ENCODE results near the gene ZC3H18.

Gene ZC3H18

DNA sequence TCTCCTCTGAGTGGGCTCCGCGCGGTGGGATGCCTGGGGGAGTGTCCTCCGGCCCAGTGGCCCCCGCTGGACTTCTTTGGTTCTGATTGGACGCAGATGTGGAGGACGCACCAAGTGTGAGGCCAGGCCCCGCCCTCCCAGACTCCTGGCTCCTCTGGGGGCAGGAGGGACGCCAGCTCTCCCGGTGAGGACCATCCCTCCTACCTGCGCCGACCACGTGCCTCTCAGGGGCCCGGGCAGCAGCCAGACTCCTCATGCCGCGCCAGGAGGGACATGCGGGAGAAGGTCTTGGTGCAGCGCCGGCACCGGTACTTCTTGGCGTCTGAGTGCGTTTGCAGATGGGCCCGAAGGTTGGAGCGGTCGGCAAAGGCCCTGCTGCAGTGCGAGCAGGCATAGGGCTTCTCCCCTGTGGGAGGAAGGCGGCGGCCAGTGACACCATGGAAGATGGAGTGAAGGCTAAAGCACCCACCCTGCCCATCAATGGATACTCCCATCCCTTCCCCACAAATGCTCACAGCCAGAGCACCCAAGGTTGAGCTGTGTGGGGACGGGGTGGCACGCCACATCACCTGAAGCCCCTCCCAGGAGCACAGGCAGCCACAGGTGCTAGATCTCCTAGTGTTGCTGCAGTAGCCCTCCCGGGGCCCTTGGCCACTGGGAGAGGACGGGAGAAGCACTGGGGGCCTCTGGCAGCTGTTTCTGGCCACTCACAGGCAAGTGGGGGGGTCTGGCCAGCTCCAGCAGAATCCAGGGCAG, 108.2 kb downstream of the ZC3H18 start:
- no peak overlapping the region for H3K4me3 ChIP-seq (ENCODE audit: low read depth, low read length)
- DNase-seq (ENCODE audit: low read depth): no peak
- no peak for TF ChIP-seq CTCF (conservative IDR thresholded peaks at IDR 0.05; ENCODE audit: low read depth, low read length)

DNA sequence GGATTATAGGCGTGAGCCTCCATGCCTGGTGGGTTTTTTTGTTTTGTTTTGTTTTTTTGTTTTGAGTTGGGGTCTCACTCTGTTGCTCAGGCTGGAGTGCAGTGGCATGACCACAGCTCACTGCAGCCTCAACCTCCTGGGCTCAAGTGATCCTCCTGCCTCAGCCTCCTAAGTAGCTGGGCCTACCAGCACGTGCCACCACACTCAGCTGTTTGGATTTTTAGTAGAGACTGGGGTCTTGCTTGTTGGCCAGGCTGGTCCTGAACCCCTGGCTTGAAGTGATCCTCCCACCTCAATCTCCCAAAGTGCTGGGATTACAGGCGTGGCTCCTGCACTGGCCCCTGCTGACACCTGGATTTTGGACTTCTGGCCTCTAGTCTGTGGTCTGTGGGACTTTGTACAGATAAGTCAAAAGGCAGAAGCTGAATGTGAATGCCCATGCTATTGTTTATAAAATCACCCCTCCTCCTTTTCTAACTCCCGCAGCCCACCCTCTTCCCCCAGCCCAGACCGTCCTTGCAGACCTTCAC, 110.4 kb downstream of the ZC3H18 start:
- TF ChIP-seq CTCF (conservative IDR thresholded peaks at IDR 0.05; ENCODE audit: low read depth, low read length): no peak

GRCh38 chr16:88681084-88681680, 111.0 kb downstream of the ZC3H18 start:
- no peak overlapping the region for H3K4me3 ChIP-seq (ENCODE audit: low read depth, low read length)
- DNase-seq (ENCODE audit: low read depth): no peak

More for the DNA sequence above, 110.4 kb downstream of the ZC3H18 start:
- no peak for DNase-seq (ENCODE audit: low read depth)
- no peak overlapping the region for H3K4me3 ChIP-seq (ENCODE audit: low read depth, low read length)

More at GRCh38 chr16:88681084-88681680, 111.0 kb downstream of the ZC3H18 start:
- peak; percentile 34 for TF ChIP-seq CTCF (conservative IDR thresholded peaks at IDR 0.05; ENCODE audit: low read depth, low read length)

Data from choroid plexus epithelial cell (primary cell).